ENCODE data around the gene PTER.

PTER gene

DNA sequence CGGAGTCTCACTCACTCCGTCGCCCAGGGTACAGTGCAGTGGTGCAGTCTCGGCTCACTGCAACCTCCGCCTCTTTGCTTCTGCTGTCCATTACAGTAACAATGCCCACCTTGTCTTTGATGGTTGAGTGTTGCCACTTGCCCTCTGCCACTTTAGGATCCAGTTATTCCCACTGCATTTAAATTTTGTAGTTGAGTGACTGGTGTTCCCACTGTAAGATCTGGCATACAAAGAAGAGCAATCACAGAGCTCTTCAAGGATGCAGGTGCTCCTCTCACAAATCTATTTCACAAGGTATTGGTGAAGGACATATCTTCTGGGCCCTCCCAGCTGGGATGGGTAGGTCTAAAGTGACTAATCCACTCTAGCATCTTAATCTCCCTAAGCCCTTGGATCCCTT is 12.6 kb downstream of the PTER start:
- H3K4ac ChIP-seq (ENCODE audit: low read length): no peak overlapping the region
- no peak overlapping the region for H3K27ac ChIP-seq (replicated peaks; ENCODE audit: low read length)
- no peak overlapping the region for H3K18ac ChIP-seq (ENCODE audit: low read length)
- no peak overlapping the region for H3K14ac ChIP-seq (ENCODE audit: low read length)
- H3K9ac ChIP-seq (ENCODE audit: low read depth, low read length, poor library complexity): no peak overlapping the region
- H4K91ac ChIP-seq (ENCODE audit: low read depth, low read length, poor library complexity): no peak overlapping the region
- H2BK5ac ChIP-seq (ENCODE audit: low read length): no peak overlapping the region
- H3K4me3 ChIP-seq (ENCODE audit: low read length in 2 of 2): no peak overlapping the region
- no peak overlapping the region for H2BK12ac ChIP-seq (ENCODE audit: low read length)
- WGBS, 2 donors (ENCODE audit: extremely low coverage in 2 of 2, insufficient read length in 2 of 2, insufficient replicate concordance in 1 of 2): no CpG with 5 or more reads among the region's 5 CpGs
- no peaks in the 10 kb centered on the region for H3K9me3 ChIP-seq (replicated peaks in 1 of 2; ENCODE audit: control insufficient read depth in 2 of 2, insufficient read depth in 1 of 2, low read depth in 1 of 2, low read length in 2 of 2)
- no peak overlapping the region for H2AFZ ChIP-seq (ENCODE audit: low read length)
- H4K8ac ChIP-seq (ENCODE audit: low read depth, low read length): no peak overlapping the region
- no peaks in the 10 kb centered on the region for H3K27me3 ChIP-seq (ENCODE audit: control insufficient read depth in 3 of 3, insufficient read depth in 3 of 3, low read depth in 1 of 3, low read length in 3 of 3)
- H3K36me3 ChIP-seq (replicated peaks in 1 of 2; ENCODE audit: control insufficient read depth in 2 of 2, insufficient read depth in 2 of 2, low read length in 2 of 2): no peaks in the 10 kb centered on the region
- H2AK5ac ChIP-seq (ENCODE audit: low read depth, low read length): no peak overlapping the region
- peaks cover 3% of the 10 kb centered on the region for H3K79me1 ChIP-seq (ENCODE audit: low read depth, low read length)
- H2BK120ac ChIP-seq (ENCODE audit: low read depth, low read length): no peak overlapping the region
- no peak for DNase-seq (ENCODE audit: low spot score)
- no peak overlapping the region for H2BK15ac ChIP-seq (ENCODE audit: low read length)
- no peak overlapping the region for H3K23ac ChIP-seq (ENCODE audit: low read depth, low read length, poor library complexity)
- H3K4me2 ChIP-seq (ENCODE audit: insufficient read depth, low read length, poor library complexity, severe bottlenecking): no peak overlapping the region
- peaks cover 0 to 1% of the 10 kb centered on the region in 2 donors for H3K4me1 ChIP-seq (ENCODE audit: control insufficient read depth in 2 of 2, insufficient read depth in 1 of 2, low read depth in 1 of 2, low read length in 2 of 2)

- Histone ChIP-seq H3K23ac (ENCODE audit: low read depth, low read length, poor library complexity) (no peak overlapping the region), H3K4me3 (ENCODE audit: low read length in 2 of 2) (no peak overlapping the region), H2BK5ac (ENCODE audit: low read length) (no peak overlapping the region), H4K91ac (ENCODE audit: low read depth, low read length, poor library complexity) (no peak overlapping the region), H3K4me2 (ENCODE audit: insufficient read depth, low read length, poor library complexity, severe bottlenecking) (no peak overlapping the region), H3K27me3 (ENCODE audit: control insufficient read depth in 3 of 3, insufficient read depth in 3 of 3, low read depth in 1 of 3, low read length in 3 of 3) (no peaks in the 10 kb centered on the region), H2BK12ac (ENCODE audit: low read length) (no peak overlapping the region), H2BK120ac (ENCODE audit: low read depth, low read length) (no peak overlapping the region), H3K4me1 (ENCODE audit: control insufficient read depth in 2 of 2, insufficient read depth in 1 of 2, low read depth in 1 of 2, low read length in 2 of 2) (no peaks in the 10 kb centered on the region), H2BK15ac (ENCODE audit: low read length) (no peak overlapping the region), H2AFZ (ENCODE audit: low read length) (no peak overlapping the region), H3K36me3 (replicated peaks in 1 of 2; ENCODE audit: control insufficient read depth in 2 of 2, insufficient read depth in 2 of 2, low read length in 2 of 2) (no peaks in the 10 kb centered on the region), H3K9me3 (replicated peaks in 1 of 2; ENCODE audit: control insufficient read depth in 2 of 2, insufficient read depth in 1 of 2, low read depth in 1 of 2, low read length in 2 of 2) (no peaks in the 10 kb centered on the region), H3K27ac (replicated peaks; ENCODE audit: low read length) (no peak overlapping the region), H3K14ac (ENCODE audit: low read length) (no peak overlapping the region), H4K8ac (ENCODE audit: low read depth, low read length) (no peak overlapping the region), H3K18ac (ENCODE audit: low read length) (no peak overlapping the region), H3K9ac (ENCODE audit: low read depth, low read length, poor library complexity) (no peak overlapping the region), H2AK5ac (ENCODE audit: low read depth, low read length) (no peak overlapping the region), H3K4ac (ENCODE audit: low read length) (no peak overlapping the region), H3K79me1 (ENCODE audit: low read depth, low read length) (no peaks in the 10 kb centered on the region)
- no CpG with 5 or more reads among the region's 6 CpGs for WGBS, 2 donors (ENCODE audit: extremely low coverage in 2 of 2, insufficient read length in 2 of 2, insufficient replicate concordance in 1 of 2)
- DNase-seq (ENCODE audit: low spot score): no peak
These were observed 21.6 kb downstream of the PTER start for GRCh38 chr10:16458166-16458955.

GRCh38 chr10:16459423-16459939 is 22.7 kb downstream of the PTER start:
- DNase-seq (ENCODE audit: low spot score): no peak
- H2BK15ac ChIP-seq (ENCODE audit: low read length): no peak overlapping the region
- no peaks in the 10 kb centered on the region for H3K36me3 ChIP-seq (replicated peaks in 1 of 2; ENCODE audit: control insufficient read depth in 2 of 2, insufficient read depth in 2 of 2, low read length in 2 of 2)
- H2BK5ac ChIP-seq (ENCODE audit: low read length): no peak overlapping the region
- no peak overlapping the region for H3K23ac ChIP-seq (ENCODE audit: low read depth, low read length, poor library complexity)
- H3K14ac ChIP-seq (ENCODE audit: low read length): no peak overlapping the region
- peaks cover 2% of the 10 kb centered on the region for H3K79me1 ChIP-seq (ENCODE audit: low read depth, low read length)
- no peak overlapping the region for H3K4ac ChIP-seq (ENCODE audit: low read length)
- H2AFZ ChIP-seq (ENCODE audit: low read length): no peak overlapping the region
- no CpG with 5 or more reads among the region's 7 CpGs for WGBS, 2 donors (ENCODE audit: extremely low coverage in 2 of 2, insufficient read length in 2 of 2, insufficient replicate concordance in 1 of 2)
- H3K4me3 ChIP-seq (ENCODE audit: low read length in 2 of 2): no peak overlapping the region
- no peak overlapping the region for H3K27ac ChIP-seq (replicated peaks; ENCODE audit: low read length)
- H3K9me3 ChIP-seq (replicated peaks in 1 of 2; ENCODE audit: control insufficient read depth in 2 of 2, insufficient read depth in 1 of 2, low read depth in 1 of 2, low read length in 2 of 2): no peaks in the 10 kb centered on the region
- H2BK120ac ChIP-seq (ENCODE audit: low read depth, low read length): no peak overlapping the region
- no peak overlapping the region for H3K4me2 ChIP-seq (ENCODE audit: insufficient read depth, low read length, poor library complexity, severe bottlenecking)
- no peak overlapping the region for H2BK12ac ChIP-seq (ENCODE audit: low read length)
- H3K18ac ChIP-seq (ENCODE audit: low read length): no peak overlapping the region
- no peak overlapping the region for H4K91ac ChIP-seq (ENCODE audit: low read depth, low read length, poor library complexity)
- H3K4me1 ChIP-seq (ENCODE audit: control insufficient read depth in 2 of 2, insufficient read depth in 1 of 2, low read depth in 1 of 2, low read length in 2 of 2): no peaks in the 10 kb centered on the region
- no peak overlapping the region for H2AK5ac ChIP-seq (ENCODE audit: low read depth, low read length)
- H4K8ac ChIP-seq (ENCODE audit: low read depth, low read length): no peak overlapping the region
- no peaks in the 10 kb centered on the region for H3K27me3 ChIP-seq (ENCODE audit: control insufficient read depth in 3 of 3, insufficient read depth in 3 of 3, low read depth in 1 of 3, low read length in 3 of 3)
- no peak overlapping the region for H3K9ac ChIP-seq (ENCODE audit: low read depth, low read length, poor library complexity)

- no peak overlapping the region for H3K18ac ChIP-seq (ENCODE audit: low read length)
- no peak overlapping the region for H2AK5ac ChIP-seq (ENCODE audit: low read depth, low read length)
- no peak overlapping the region for H4K91ac ChIP-seq (ENCODE audit: low read depth, low read length, poor library complexity)
- H3K36me3 ChIP-seq (replicated peaks in 1 of 2; ENCODE audit: control insufficient read depth in 2 of 2, insufficient read depth in 2 of 2, low read length in 2 of 2): no peaks in the 10 kb centered on the region
- no peak overlapping the region for H4K8ac ChIP-seq (ENCODE audit: low read depth, low read length)
- H3K27me3 ChIP-seq (ENCODE audit: control insufficient read depth in 3 of 3, insufficient read depth in 3 of 3, low read depth in 1 of 3, low read length in 3 of 3): no peaks in the 10 kb centered on the region
- no peak overlapping the region for H3K14ac ChIP-seq (ENCODE audit: low read length)
- H2BK5ac ChIP-seq (ENCODE audit: low read length): no peak overlapping the region
- no CpG with 5 or more reads among the region's 1 CpG for WGBS, 2 donors (ENCODE audit: extremely low coverage in 2 of 2, insufficient read length in 2 of 2, insufficient replicate concordance in 1 of 2)
- no peak overlapping the region for H3K4me3 ChIP-seq (ENCODE audit: low read length in 2 of 2)
- no peak for DNase-seq (ENCODE audit: low spot score)
- no peak overlapping the region for H3K27ac ChIP-seq (replicated peaks; ENCODE audit: low read length)
- H3K23ac ChIP-seq (ENCODE audit: low read depth, low read length, poor library complexity): no peak overlapping the region
- no peak overlapping the region for H2BK12ac ChIP-seq (ENCODE audit: low read length)
- H3K79me1 ChIP-seq (ENCODE audit: low read depth, low read length): peaks cover 2% of the 10 kb centered on the region
- H2BK15ac ChIP-seq (ENCODE audit: low read length): no peak overlapping the region
- no peak overlapping the region for H3K4me2 ChIP-seq (ENCODE audit: insufficient read depth, low read length, poor library complexity, severe bottlenecking)
- no peaks in the 10 kb centered on the region for H3K9me3 ChIP-seq (replicated peaks in 1 of 2; ENCODE audit: control insufficient read depth in 2 of 2, insufficient read depth in 1 of 2, low read depth in 1 of 2, low read length in 2 of 2)
- no peak overlapping the region for H3K9ac ChIP-seq (ENCODE audit: low read depth, low read length, poor library complexity)
- H2AFZ ChIP-seq (ENCODE audit: low read length): no peak overlapping the region
- H3K4ac ChIP-seq (ENCODE audit: low read length): no peak overlapping the region
- no peak overlapping the region for H2BK120ac ChIP-seq (ENCODE audit: low read depth, low read length)
- no peaks in the 10 kb centered on the region for H3K4me1 ChIP-seq (ENCODE audit: control insufficient read depth in 2 of 2, insufficient read depth in 1 of 2, low read depth in 1 of 2, low read length in 2 of 2)
These were observed 29.2 kb downstream of the PTER start for GRCh38 chr10:16466001-16466400.
